Measurements from ENCODE around the gene ZNF689.

DNA sequence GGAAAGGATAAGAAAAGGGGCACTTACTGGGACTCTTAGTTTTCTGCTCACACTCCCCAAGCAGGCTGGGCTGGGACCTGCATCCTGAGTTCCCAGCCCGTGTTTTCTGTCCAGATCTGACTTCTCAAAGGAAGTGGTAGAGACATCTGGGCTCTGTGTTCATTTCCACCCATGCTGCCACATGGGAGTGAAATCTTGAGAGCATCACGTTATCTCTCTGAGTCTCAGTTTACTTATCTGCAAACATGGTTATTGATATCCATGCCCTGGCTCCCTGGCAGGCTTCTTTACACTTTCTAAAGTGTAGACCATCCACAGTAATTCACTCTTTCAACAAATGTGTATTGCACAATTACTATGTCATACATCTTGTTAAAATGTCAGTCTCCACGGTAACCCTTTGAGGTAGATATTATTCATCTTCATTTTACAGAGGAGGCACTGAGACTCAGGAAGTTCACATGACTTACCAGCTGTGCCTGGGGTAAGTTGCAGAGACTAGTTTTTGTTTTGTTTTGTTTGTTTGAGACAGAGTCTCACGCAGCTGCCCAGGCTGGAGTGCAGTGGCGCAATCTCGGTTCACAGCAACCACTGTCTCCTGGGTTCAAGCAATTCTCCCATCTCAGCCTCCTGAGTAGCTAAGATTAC is 42.1 kb downstream of the ZNF689 start:
- TF ChIP-seq, protein P1, sequence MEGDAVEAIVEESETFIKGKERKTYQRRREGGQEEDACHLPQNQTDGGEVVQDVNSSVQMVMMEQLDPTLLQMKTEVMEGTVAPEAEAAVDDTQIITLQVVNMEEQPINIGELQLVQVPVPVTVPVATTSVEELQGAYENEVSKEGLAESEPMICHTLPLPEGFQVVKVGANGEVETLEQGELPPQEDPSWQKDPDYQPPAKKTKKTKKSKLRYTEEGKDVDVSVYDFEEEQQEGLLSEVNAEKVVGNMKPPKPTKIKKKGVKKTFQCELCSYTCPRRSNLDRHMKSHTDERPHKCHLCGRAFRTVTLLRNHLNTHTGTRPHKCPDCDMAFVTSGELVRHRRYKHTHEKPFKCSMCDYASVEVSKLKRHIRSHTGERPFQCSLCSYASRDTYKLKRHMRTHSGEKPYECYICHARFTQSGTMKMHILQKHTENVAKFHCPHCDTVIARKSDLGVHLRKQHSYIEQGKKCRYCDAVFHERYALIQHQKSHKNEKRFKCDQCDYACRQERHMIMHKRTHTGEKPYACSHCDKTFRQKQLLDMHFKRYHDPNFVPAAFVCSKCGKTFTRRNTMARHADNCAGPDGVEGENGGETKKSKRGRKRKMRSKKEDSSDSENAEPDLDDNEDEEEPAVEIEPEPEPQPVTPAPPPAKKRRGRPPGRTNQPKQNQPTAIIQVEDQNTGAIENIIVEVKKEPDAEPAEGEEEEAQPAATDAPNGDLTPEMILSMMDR (conservative IDR thresholded peaks at IDR 0.05 in 1 of 2, IDR thresholded peaks at IDR 0.05 in 1 of 2; ENCODE audit: extremely low read depth in 1 of 2, insufficient read depth in 1 of 2, low read depth in 1 of 2, low read length in 2 of 2), result no peak
- no peak for TF ChIP-seq EZH2 (IDR thresholded peaks at IDR 0.05; ENCODE audit: borderline replicate concordance, low read length)
